Measurements from ENCODE around the gene TMEM97. TPM values are rescaled to one million over a fixed set of nuclear protein-coding genes. Genes with fewer than 3 reads are reported as not detected.

Gene TMEM97
- polyA plus RNA-seq, 4 donors, result 1.8 to 33.1 (median 16.7) TPM

DNA sequence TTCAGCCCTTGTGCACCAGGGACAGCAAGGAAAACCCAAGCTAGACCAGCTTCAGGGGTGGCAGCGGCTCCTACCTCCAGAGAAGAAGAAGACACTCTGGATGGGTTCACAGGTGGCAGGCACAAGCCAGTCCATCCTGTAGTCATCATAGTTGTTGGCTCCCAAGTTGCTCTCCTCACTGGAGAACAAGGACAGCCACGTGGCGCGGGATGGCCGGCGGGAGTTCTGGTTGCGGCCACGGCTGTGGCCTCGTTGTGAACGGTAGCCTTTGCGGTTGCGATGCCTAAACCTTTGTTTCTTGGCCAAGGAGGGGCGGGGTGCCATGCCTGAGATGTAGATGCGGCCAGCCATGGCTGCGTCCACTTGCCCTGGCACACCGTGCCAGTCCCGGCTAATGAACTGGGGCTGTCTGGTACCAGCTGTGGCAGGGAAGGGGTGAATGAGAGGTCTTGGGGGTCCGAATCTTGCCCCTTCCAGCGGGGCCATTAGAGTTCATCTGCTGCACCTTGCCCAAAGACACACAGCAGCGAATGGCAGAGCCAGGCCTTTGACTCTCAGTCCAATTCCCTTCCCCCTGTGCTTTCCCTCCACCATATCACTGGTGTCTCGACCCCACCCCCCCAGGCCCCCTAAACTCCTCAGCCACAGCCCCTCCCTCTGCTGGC, 48.8 kb downstream of the TMEM97 start:
- no peak overlapping the region for H3K4me3 ChIP-seq (ENCODE audit: low read depth in 1 of 3, low read length in 3 of 3)
- H3K27ac ChIP-seq (ENCODE audit: low read depth in 1 of 3, low read length in 2 of 3), result no peak overlapping the region

GRCh38 chr17:28368306-28368831, 49.4 kb downstream of the TMEM97 start:
- WGBS, 3 donors, result 42 to 68% (median 55%) methylated on average over 5 of the region's 5 CpGs
- no peak overlapping the region for H3K27ac ChIP-seq (ENCODE audit: low read depth in 1 of 3, low read length in 2 of 3)
- DNase-seq (peak; percentile 20 to 48), FAIRE-seq (no peak)
- H3K4me1 ChIP-seq (ENCODE audit: control insufficient read depth in 3 of 3, insufficient read depth in 2 of 3, low read depth in 1 of 3, low read length in 2 of 3), result peaks cover 0 to 48% (median 9%) of the 10 kb centered on the region in 3 donors
- H3K27me3 ChIP-seq (ENCODE audit: control insufficient read depth in 3 of 3, insufficient read depth in 3 of 3, low read length in 3 of 3), result peaks cover 0 to 5% (median 0%) of the 10 kb centered on the region in 3 donors
- peaks cover 0 to 31% (median 4%) of the 10 kb centered on the region in 3 donors for H3K36me3 ChIP-seq (ENCODE audit: control insufficient read depth in 3 of 3, insufficient read depth in 2 of 3, low read depth in 1 of 3, low read length in 3 of 3)
- H3K4me3 ChIP-seq (ENCODE audit: low read depth in 1 of 3, low read length in 3 of 3), result no peak overlapping the region
- no peaks in the 10 kb centered on the region for H3K9me3 ChIP-seq (ENCODE audit: control insufficient read depth in 2 of 2, insufficient read depth in 1 of 2, low read depth in 1 of 2, low read length in 1 of 2)

More for the DNA sequence above, 48.8 kb downstream of the TMEM97 start:
- no peak for DNase-seq
- H3K27me3 ChIP-seq (ENCODE audit: control insufficient read depth in 3 of 3, insufficient read depth in 3 of 3, low read length in 3 of 3), result no peaks in the 10 kb centered on the region
- 84 to 89% (median 89%) methylated on average over 21 of the region's 21 CpGs for WGBS, 3 donors
- H3K4me1 ChIP-seq (ENCODE audit: control insufficient read depth in 3 of 3, insufficient read depth in 2 of 3, low read depth in 1 of 3, low read length in 2 of 3), result peaks cover 0 to 44% (median 7%) of the 10 kb centered on the region in 3 donors
- peaks cover 0 to 36% (median 5%) of the 10 kb centered on the region in 3 donors for H3K36me3 ChIP-seq (ENCODE audit: control insufficient read depth in 3 of 3, insufficient read depth in 2 of 3, low read depth in 1 of 3, low read length in 3 of 3)
- no peaks in the 10 kb centered on the region for H3K9me3 ChIP-seq (ENCODE audit: control insufficient read depth in 2 of 2, insufficient read depth in 1 of 2, low read depth in 1 of 2, low read length in 1 of 2)
- no peak for FAIRE-seq

- H3K27ac ChIP-seq (ENCODE audit: low read depth in 1 of 3, low read length in 2 of 3), result no peak overlapping the region
- no peak overlapping the region for H3K4me3 ChIP-seq (ENCODE audit: low read depth in 1 of 3, low read length in 3 of 3)
- H3K27me3 ChIP-seq (ENCODE audit: control insufficient read depth in 3 of 3, insufficient read depth in 3 of 3, low read length in 3 of 3), result peaks cover 0 to 5% (median 0%) of the 10 kb centered on the region in 3 donors
- DNase-seq (no peak), FAIRE-seq (no peak)
- H3K4me1 ChIP-seq (ENCODE audit: control insufficient read depth in 3 of 3, insufficient read depth in 2 of 3, low read depth in 1 of 3, low read length in 2 of 3), result peaks cover 0 to 48% (median 9%) of the 10 kb centered on the region in 3 donors
- 88 to 94% (median 93%) methylated on average over 23 of the region's 23 CpGs for WGBS, 3 donors
- H3K36me3 ChIP-seq (ENCODE audit: control insufficient read depth in 3 of 3, insufficient read depth in 2 of 3, low read depth in 1 of 3, low read length in 3 of 3), result peaks cover 0 to 24% (median 4%) of the 10 kb centered on the region in 3 donors
- H3K9me3 ChIP-seq (ENCODE audit: control insufficient read depth in 2 of 2, insufficient read depth in 1 of 2, low read depth in 1 of 2, low read length in 1 of 2), result no peaks in the 10 kb centered on the region
Measured at GRCh38 chr17:28368915-28369683, 50.1 kb downstream of the TMEM97 start.

- H3K27me3 ChIP-seq (ENCODE audit: control insufficient read depth in 3 of 3, insufficient read depth in 3 of 3, low read length in 3 of 3), result peaks cover 0 to 5% (median 0%) of the 10 kb centered on the region in 3 donors
- no peak for DNase-seq
- no peak for FAIRE-seq
- H3K4me1 ChIP-seq (ENCODE audit: control insufficient read depth in 3 of 3, insufficient read depth in 2 of 3, low read depth in 1 of 3, low read length in 2 of 3), result peaks cover 0 to 48% (median 9%) of the 10 kb centered on the region in 3 donors
- H3K4me3 ChIP-seq (ENCODE audit: low read depth in 1 of 3, low read length in 3 of 3), result no peak overlapping the region
- 42 to 68% (median 63%) methylated on average over 10 of the region's 10 CpGs for WGBS, 3 donors
- H3K36me3 ChIP-seq (ENCODE audit: control insufficient read depth in 3 of 3, insufficient read depth in 2 of 3, low read depth in 1 of 3, low read length in 3 of 3), result peaks cover 0 to 18% (median 0%) of the 10 kb centered on the region in 3 donors
- no peaks in the 10 kb centered on the region for H3K9me3 ChIP-seq (ENCODE audit: control insufficient read depth in 2 of 2, insufficient read depth in 1 of 2, low read depth in 1 of 2, low read length in 1 of 2)
- peak overlapping the region in 1 of 3 donors; percentile 50 for H3K27ac ChIP-seq (ENCODE audit: low read depth in 1 of 3, low read length in 2 of 3)
Measured at GRCh38 chr17:28369684-28370034, 50.7 kb downstream of the TMEM97 start.

DNA sequence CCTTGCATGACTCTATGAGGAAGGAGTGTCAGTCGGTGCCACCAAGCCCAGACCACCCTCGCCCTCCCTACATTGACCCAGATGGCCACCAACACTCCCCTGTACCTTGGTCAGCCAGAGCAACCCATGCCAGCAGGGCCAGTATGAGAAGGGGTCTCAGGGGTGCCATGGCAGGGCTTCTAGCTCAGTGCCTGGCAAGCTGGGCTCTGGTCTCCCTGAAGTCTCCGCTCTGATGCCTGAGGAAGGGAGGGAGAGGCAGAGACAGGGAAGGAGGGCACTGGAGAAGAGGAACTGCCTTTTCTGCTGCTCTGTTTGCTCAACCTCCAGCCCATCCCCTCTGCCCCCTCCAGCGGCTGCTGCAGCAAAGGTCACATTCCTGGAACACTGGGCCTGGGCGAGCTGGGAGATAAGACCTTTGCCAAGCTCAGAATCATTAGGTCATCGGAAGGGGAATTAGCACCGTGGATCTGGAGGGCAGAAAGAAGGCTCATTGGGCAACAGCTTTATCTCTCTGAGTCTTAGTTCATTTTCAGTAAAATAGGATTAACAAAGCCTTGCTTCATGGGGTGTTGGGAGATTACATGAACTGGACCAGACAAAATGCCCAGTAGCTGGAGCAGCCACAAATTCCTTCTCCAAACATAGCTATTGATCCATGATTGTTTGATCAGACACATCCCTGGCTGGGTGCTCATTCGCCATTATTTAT, 51.2 kb downstream of the TMEM97 start, which contains the start of gene VTN:
Gene VTN, minus strand, starts transcription at position 273 of the 709 bp plus-strand sequence. Its CDS starts 104 bp downstream, at position 169.
- peaks cover 0 to 5% (median 0%) of the 10 kb centered on the region in 3 donors for H3K27me3 ChIP-seq (ENCODE audit: control insufficient read depth in 3 of 3, insufficient read depth in 3 of 3, low read length in 3 of 3)
- peak within 1 kb of the TSS in 1 of 3 donors; percentile 6 for H3K4me3 ChIP-seq (ENCODE audit: low read depth in 1 of 3, low read length in 3 of 3)
- H3K27ac ChIP-seq (ENCODE audit: low read depth in 1 of 3, low read length in 2 of 3), result peak within 1 kb of the TSS in 2 of 3 donors; percentile 50 to 60
- FAIRE-seq (no peak), DNase-seq (peak; percentile 65 to 82)
- H3K36me3 ChIP-seq (ENCODE audit: control insufficient read depth in 3 of 3, insufficient read depth in 2 of 3, low read depth in 1 of 3, low read length in 3 of 3), result peaks cover 0 to 14% (median 0%) of the 10 kb centered on the region in 3 donors
- peaks cover 0 to 48% (median 9%) of the 10 kb centered on the region in 3 donors for H3K4me1 ChIP-seq (ENCODE audit: control insufficient read depth in 3 of 3, insufficient read depth in 2 of 3, low read depth in 1 of 3, low read length in 2 of 3)
- no peaks in the 10 kb centered on the region for H3K9me3 ChIP-seq (ENCODE audit: control insufficient read depth in 2 of 2, insufficient read depth in 1 of 2, low read depth in 1 of 2, low read length in 1 of 2)
- 13 to 29% (median 28%) methylated on average over 8 of the region's 8 CpGs for WGBS, 3 donors

GRCh38 chr17:28370744-28371103, 51.7 kb downstream of the TMEM97 start:
- Histone ChIP-seq H3K4me1 (ENCODE audit: control insufficient read depth in 3 of 3, insufficient read depth in 2 of 3, low read depth in 1 of 3, low read length in 2 of 3) (peaks cover 0 to 48% (median 9%) of the 10 kb centered on the region in 3 donors), H3K27me3 (ENCODE audit: control insufficient read depth in 3 of 3, insufficient read depth in 3 of 3, low read length in 3 of 3) (peaks cover 0 to 5% (median 0%) of the 10 kb centered on the region in 3 donors), H3K36me3 (ENCODE audit: control insufficient read depth in 3 of 3, insufficient read depth in 2 of 3, low read depth in 1 of 3, low read length in 3 of 3) (peaks cover 0 to 9% (median 0%) of the 10 kb centered on the region in 3 donors), H3K9me3 (ENCODE audit: control insufficient read depth in 2 of 2, insufficient read depth in 1 of 2, low read depth in 1 of 2, low read length in 1 of 2) (no peaks in the 10 kb centered on the region), H3K4me3 (ENCODE audit: low read depth in 1 of 3, low read length in 3 of 3) (no peak overlapping the region), H3K27ac (ENCODE audit: low read depth in 1 of 3, low read length in 2 of 3) (peak overlapping the region in 2 of 3 donors; percentile 47 to 60)
- FAIRE-seq (no peak), DNase-seq (no peak)
- WGBS, 3 donors, result 34 to 60% (median 58%) methylated on average over 1 of the region's 1 CpG

DNA sequence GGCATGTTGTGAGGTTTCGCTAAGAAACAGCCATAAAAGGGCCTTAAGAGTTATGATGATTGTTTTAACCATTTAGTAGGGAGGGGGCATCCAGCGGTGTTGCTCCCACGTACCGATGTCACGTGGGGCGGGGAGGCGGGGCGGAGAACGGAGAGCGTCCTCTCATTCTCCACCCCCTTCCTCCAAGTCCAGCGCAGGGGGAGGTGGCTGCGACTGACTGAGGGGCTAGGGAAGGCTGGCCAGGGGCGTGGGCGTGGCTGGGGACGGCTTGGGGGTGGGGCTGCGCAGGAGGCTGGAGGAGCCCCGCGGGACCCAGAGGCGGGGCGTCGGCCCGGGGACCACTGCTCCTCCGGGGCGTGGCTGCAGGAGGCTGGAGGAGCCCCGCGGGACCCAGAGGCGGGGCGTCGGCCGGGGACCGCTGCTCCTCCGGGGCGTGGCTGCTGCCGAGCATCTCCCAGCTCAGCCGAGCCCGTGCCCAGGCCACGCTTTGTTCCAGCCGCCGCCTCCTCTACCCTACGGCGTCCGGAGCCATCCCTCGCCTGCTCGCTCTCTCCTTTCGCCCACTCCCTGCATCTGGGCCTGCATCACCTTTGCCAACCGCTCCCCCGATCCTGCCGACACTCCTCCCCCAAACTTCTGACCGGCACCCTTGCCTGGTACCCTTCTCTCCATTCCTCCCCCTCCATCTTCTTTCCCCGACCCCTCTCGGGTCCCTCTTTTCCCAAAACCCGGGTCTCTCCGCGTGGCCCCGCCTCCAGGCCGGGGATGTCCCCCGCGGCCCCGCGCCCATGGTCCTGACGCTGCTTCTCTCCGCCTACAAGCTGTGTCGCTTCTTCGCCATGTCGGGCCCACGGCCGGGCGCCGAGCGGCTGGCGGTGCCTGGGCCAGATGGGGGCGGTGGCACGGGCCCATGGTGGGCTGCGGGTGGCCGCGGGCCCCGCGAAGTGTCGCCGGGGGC, 52.5 kb downstream of the TMEM97 start, which contains the start of gene SARM1:
Gene SARM1, plus strand, starts transcription at position 450 of the 958 bp plus-strand sequence. Its CDS starts 339 bp downstream, at position 789.
- H3K9me3 ChIP-seq (ENCODE audit: control insufficient read depth in 2 of 2, insufficient read depth in 1 of 2, low read depth in 1 of 2, low read length in 1 of 2), result no peaks in the 10 kb centered on the region
- FAIRE-seq (no peak), DNase-seq (peak; percentile 38 to 82)
- 0 to 2% (median 1%) methylated on average over 49 to 80 of the region's 80 CpGs for WGBS, 3 donors
- H3K27me3 ChIP-seq (ENCODE audit: control insufficient read depth in 3 of 3, insufficient read depth in 3 of 3, low read length in 3 of 3), result peaks cover 0 to 5% (median 0%) of the 10 kb centered on the region in 3 donors
- H3K4me3 ChIP-seq (ENCODE audit: low read depth in 1 of 3, low read length in 3 of 3), result peak within 1 kb of the TSS; percentile 33 to 51 (median 39)
- peak within 1 kb of the TSS in 2 of 3 donors; percentile 50 to 63 for H3K27ac ChIP-seq (ENCODE audit: low read depth in 1 of 3, low read length in 2 of 3)
- peaks cover 0 to 48% (median 9%) of the 10 kb centered on the region in 3 donors for H3K4me1 ChIP-seq (ENCODE audit: control insufficient read depth in 3 of 3, insufficient read depth in 2 of 3, low read depth in 1 of 3, low read length in 2 of 3)
- peaks cover 0 to 9% (median 0%) of the 10 kb centered on the region in 3 donors for H3K36me3 ChIP-seq (ENCODE audit: control insufficient read depth in 3 of 3, insufficient read depth in 2 of 3, low read depth in 1 of 3, low read length in 3 of 3)
